22Rv1 (cell line): ENCODE results near the gene TAF8.

ENCODE experiments used
- ZFX ChIP-seq: fragments of 450-650 bp; IDR thresholded peaks from 2 replicates; pipeline ENCODE4 v1.6.1; 2017; ENCODE audit warnings: antibody characterized with exemption, borderline replicate concordance
- TF ChIP-seq, protein P1 (sequence below): fragments of 450-650 bp; IDR thresholded peaks from 2 replicates; pipeline ENCODE4 v1.5.1; 2017; ENCODE audit warnings: mild to moderate bottlenecking

DNA sequence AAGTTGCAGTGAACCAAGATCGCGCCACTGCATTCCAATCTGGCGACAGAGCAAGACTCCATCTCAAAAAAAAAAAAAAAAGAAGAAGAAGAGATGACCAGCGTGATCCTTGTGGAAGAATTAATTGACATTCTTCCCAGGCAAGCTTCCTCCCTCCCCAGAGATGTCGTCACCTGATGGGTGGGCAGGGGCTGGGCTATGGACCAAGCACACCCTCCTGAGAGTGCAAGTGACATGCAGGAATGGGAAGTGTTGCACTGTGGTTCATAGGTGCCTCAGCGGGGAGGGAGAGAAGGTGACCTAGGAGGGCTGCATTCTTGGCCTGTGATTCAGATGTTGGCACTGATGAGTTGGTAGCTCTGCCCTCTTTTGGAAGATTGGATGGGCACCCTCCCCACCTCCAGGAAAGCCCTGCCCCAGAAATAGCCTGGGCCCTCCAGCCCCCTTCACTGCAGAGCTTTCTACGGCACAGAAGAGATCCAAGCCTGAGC, 37.8 kb downstream of the TAF8 start:
- TF ChIP-seq, protein P1, sequence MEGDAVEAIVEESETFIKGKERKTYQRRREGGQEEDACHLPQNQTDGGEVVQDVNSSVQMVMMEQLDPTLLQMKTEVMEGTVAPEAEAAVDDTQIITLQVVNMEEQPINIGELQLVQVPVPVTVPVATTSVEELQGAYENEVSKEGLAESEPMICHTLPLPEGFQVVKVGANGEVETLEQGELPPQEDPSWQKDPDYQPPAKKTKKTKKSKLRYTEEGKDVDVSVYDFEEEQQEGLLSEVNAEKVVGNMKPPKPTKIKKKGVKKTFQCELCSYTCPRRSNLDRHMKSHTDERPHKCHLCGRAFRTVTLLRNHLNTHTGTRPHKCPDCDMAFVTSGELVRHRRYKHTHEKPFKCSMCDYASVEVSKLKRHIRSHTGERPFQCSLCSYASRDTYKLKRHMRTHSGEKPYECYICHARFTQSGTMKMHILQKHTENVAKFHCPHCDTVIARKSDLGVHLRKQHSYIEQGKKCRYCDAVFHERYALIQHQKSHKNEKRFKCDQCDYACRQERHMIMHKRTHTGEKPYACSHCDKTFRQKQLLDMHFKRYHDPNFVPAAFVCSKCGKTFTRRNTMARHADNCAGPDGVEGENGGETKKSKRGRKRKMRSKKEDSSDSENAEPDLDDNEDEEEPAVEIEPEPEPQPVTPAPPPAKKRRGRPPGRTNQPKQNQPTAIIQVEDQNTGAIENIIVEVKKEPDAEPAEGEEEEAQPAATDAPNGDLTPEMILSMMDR = no peak
- TF ChIP-seq ZFX = no peak
